Lower lobe of right lung (tissue), 2 donors: ENCODE results near the gene C6orf58. TPM values are rescaled to one million over a fixed set of nuclear protein-coding genes. Genes with fewer than 3 reads are reported as not detected.

Experiments used
- ATAC-seq, 2 donors: fragments of 200-7000 bp; cut with Tn5 transposase; one replicate each; pipeline ENCODE4 v1.9.1; 2020 to 2022; ENCODE audit warnings: mild to moderate bottlenecking in 2 of 2, moderate library complexity in 2 of 2
- DNase-seq: peaks from one replicate; pipeline ENCODE4 v3.0.0-alpha.2; 2020
- H3K27ac ChIP-seq: fragments of 200-600 bp; one replicate; pipeline ENCODE4 v1.8.0; 2022
- H3K27me3 ChIP-seq: fragments of 200-600 bp; one replicate; pipeline ENCODE4 v1.8.0; 2022; ENCODE audit warnings: low read depth
- H3K36me3 ChIP-seq: fragments of 200-600 bp; one replicate; pipeline ENCODE4 v1.8.0; 2022; ENCODE audit warnings: mild to moderate bottlenecking
- H3K4me1 ChIP-seq: fragments of 200-600 bp; one replicate; pipeline ENCODE4 v1.8.0; 2022
- H3K4me3 ChIP-seq: fragments of 200-600 bp; one replicate; pipeline ENCODE4 v1.8.0; 2022; ENCODE audit warnings: mild to moderate bottlenecking
- H3K9me3 ChIP-seq: fragments of 200-600 bp; one replicate; pipeline ENCODE4 v1.8.0; 2022
- intact Hi-C: fragments of 100-400 bp; cut with DNase I; formaldehyde crosslinking; loops from one replicate; pipeline ENCODE4 v1.11.0; 2022
- total RNA-seq: library from RNA; stranded (reverse); fragmentation: NEBNext Ultra II Directional; extraction: Animal tissue kit (Norgen Biotek cat#: 25700); gene quantifications from one replicate; pipeline ENCODE4 v1.2.1, GENCODE V29; 2021
- TF ChIP-seq, protein P1 (sequence below): fragments of 200-600 bp; IDR thresholded peaks from one replicate; pipeline ENCODE4 v1.8.0; 2022; ENCODE audit warnings: antibody characterized with exemption, mild to moderate bottlenecking
- donor health status: DM: no; HTN: yes; CAD: no; lungs with severe emphysema.

Gene C6orf58
- total RNA-seq, 1 donor from 2014 or later = not detected

DNA sequence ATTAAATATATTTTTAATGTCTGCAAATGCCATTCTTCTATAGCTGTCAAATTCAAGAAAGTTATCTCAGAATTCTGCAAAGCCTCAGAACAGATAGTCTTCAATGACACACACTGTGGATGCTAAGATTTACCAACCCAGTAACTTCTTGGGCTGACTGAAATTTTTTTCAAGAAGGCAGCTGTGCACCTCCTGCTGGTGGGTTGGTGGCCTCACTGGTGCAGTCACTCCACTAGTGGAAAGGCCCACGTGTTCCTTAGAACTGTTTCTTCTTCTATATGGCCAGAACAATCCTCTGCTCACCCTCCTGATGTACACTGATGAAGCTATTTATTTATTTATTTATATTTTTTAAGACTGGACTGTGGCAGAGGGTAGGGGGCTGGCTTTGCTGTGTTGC, 29.8 kb upstream of the C6orf58 start:
- Histone ChIP-seq H3K27me3 (no peaks in the 10 kb centered on the region), H3K4me1 (no peaks in the 10 kb centered on the region), H3K27ac (no peak overlapping the region), H3K4me3 (no peak overlapping the region), H3K9me3 (no peaks in the 10 kb centered on the region), H3K36me3 (no peaks in the 10 kb centered on the region)
- intact Hi-C loops = no loop called here
- DNase-seq (no peak), ATAC-seq (peak in 1 of 2 donors; percentile 34)
- TF ChIP-seq, protein P1, sequence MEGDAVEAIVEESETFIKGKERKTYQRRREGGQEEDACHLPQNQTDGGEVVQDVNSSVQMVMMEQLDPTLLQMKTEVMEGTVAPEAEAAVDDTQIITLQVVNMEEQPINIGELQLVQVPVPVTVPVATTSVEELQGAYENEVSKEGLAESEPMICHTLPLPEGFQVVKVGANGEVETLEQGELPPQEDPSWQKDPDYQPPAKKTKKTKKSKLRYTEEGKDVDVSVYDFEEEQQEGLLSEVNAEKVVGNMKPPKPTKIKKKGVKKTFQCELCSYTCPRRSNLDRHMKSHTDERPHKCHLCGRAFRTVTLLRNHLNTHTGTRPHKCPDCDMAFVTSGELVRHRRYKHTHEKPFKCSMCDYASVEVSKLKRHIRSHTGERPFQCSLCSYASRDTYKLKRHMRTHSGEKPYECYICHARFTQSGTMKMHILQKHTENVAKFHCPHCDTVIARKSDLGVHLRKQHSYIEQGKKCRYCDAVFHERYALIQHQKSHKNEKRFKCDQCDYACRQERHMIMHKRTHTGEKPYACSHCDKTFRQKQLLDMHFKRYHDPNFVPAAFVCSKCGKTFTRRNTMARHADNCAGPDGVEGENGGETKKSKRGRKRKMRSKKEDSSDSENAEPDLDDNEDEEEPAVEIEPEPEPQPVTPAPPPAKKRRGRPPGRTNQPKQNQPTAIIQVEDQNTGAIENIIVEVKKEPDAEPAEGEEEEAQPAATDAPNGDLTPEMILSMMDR = peak; percentile 35

DNA sequence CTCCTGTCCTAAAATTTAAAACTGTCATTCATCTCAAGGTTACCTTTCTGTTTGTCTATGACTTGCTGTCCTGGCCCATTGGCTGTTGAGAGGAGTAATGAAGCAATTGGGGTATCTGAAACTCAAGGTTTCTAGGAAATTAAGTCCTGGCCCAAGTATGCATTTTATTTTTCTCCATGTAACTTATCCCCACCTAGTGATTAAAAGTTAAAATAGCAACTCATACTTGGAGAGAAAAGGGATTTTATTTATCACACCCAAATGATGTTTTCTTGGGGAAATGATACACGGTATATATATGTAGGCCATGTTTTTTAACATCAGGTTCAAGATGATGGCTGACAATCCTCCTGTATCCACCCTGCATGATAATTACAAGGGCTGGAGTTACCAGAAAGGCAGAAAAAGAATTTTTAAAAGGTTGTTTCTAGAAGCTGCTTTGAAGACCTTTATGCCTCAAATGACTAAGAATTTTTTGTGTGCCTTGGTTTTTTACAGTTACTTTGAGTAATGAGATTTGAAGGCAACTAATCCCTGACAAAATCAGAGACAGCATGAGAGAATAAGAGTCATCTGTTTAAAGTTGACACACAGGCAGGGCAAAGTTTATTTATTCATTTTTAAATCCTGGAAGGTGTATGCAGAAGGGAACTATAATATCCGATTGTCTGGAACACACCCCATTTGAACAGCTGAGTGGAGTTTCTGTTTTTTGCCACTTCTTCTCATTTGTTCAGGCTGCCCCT, 28.9 kb upstream of the C6orf58 start:
- no peaks in the 10 kb centered on the region for H3K9me3 ChIP-seq
- H3K27ac ChIP-seq = no peak overlapping the region
- intact Hi-C loops = no loop called here
- no peaks in the 10 kb centered on the region for H3K36me3 ChIP-seq
- no peaks in the 10 kb centered on the region for H3K4me1 ChIP-seq
- no peak for ATAC-seq
- no peak for DNase-seq
- no peak overlapping the region for H3K4me3 ChIP-seq
- H3K27me3 ChIP-seq = no peaks in the 10 kb centered on the region
- TF ChIP-seq, protein P1 = no peak

DNA sequence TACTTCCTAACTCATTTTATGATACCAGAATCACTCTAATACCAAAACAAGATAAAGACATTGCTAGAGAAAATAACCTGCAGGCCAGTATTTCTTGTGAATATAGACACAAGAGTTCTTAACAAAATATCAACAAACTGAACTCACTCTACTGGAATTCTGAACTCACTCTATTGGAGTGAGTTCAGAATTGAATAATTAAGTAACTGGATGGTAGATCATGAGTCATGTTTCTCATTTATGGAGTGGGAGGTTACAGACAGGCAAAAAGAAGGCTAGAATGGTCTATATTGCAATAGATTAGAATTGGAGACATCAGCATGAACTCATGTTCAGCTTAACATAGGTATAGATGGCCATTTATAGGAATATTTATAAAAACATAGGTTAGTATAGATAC, 26.6 kb upstream of the C6orf58 start:
- Histone ChIP-seq H3K9me3 (no peaks in the 10 kb centered on the region), H3K4me1 (no peaks in the 10 kb centered on the region), H3K4me3 (no peak overlapping the region), H3K27ac (no peak overlapping the region), H3K27me3 (no peaks in the 10 kb centered on the region), H3K36me3 (no peaks in the 10 kb centered on the region)
- ATAC-seq = peak; percentile 51 to 92
- DNase-seq = no peak
- TF ChIP-seq, protein P1 = no peak
- intact Hi-C loops = no loop called here

DNA sequence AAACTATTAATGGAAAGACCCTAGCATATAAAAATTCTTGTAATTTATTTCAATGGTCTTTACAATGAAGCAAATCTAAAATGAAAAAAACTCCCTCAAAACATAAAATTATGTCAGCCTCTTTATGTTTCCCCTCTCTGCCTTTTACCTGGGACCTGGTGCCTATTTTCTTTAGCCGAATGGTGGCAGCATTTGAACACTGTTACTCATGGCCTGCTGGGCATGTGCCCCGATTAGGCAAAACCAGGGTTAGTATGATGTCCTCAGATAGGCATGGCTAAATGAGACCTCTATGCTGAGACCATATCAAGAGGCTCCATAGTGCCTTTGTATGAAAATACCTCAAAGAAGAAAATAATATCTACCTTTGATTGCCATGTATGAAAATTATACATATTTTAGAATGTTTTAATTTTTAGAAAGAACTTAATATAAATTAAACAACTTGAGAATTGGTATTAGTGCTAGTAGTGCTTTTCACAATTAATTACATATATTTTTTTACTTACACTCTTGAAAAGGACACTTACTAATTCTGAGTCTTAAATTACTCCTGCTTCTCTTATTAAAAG, 22.5 kb upstream of the C6orf58 start:
- TF ChIP-seq, protein P1 = peak; percentile 19
- no peaks in the 10 kb centered on the region for H3K36me3 ChIP-seq
- peak in 1 of 2 donors; percentile 50 for ATAC-seq
- intact Hi-C loops = no loop called here
- H3K9me3 ChIP-seq = no peaks in the 10 kb centered on the region
- no peaks in the 10 kb centered on the region for H3K27me3 ChIP-seq
- H3K4me1 ChIP-seq = no peaks in the 10 kb centered on the region
- no peak overlapping the region for H3K27ac ChIP-seq
- H3K4me3 ChIP-seq = no peak overlapping the region
- no peak for DNase-seq

DNA sequence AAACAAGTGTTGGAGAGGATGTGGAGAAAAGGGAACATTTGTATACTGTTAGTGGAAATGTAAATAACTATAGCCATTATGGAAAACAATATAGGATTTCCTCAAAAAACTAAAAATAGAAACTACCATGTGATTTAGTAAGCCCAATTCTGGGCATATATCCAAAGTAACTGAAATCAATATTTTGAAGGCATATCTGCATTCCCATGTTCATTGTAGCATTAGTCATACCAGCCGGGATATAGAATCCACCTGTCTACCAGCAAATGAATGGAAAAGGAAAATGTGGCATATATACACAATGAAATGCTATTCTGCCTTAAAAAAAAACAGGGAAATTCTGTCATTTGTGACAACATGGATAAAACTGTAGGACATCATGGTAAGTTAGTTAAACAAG, 15.3 kb upstream of the C6orf58 start:
- no peaks in the 10 kb centered on the region for H3K27me3 ChIP-seq
- DNase-seq (no peak), ATAC-seq (no peak)
- H3K4me1 ChIP-seq = no peaks in the 10 kb centered on the region
- no peaks in the 10 kb centered on the region for H3K9me3 ChIP-seq
- no peak overlapping the region for H3K4me3 ChIP-seq
- no peak overlapping the region for H3K27ac ChIP-seq
- TF ChIP-seq, protein P1 = no peak
- no peaks in the 10 kb centered on the region for H3K36me3 ChIP-seq
- intact Hi-C loops = no loop called here
